ENCODE data around the gene TTN. TPM values are rescaled to one million over a fixed set of nuclear protein-coding genes. Genes with fewer than 3 reads are reported as not detected.

The TTN gene
- total and polyA plus RNA-seq, 2 donors (not counting 1 experiment from before 2014, with no cell fraction given): 1.7 to 46.4 TPM

- peaks cover 4% of the 10 kb centered on the region for H3K79me2 ChIP-seq (ENCODE audit: control insufficient read depth, insufficient read depth, low read length)
- ChIA-PET POLR2A (no interaction called here), CTCF (no interaction called here)
- H3K36me3 ChIP-seq (replicated peaks in 1 of 2; ENCODE audit: control extremely low read depth in 1 of 2, control insufficient read depth in 1 of 2, extremely low read depth in 1 of 2, insufficient read depth in 2 of 2, low read length in 1 of 2): peaks cover 13 to 63% of the 10 kb centered on the region in 2 experiments
- no peak overlapping the region for H2AFZ ChIP-seq (ENCODE audit: insufficient read depth, low read depth, low read length, poor library complexity, severe bottlenecking)
- H3K27ac ChIP-seq (ENCODE audit: low read length in 2 of 2): no peak overlapping the region
- H3K27ac Mint-ChIP-seq: no peak overlapping the region
- H3K27me3 Mint-ChIP-seq: no peaks in the 10 kb centered on the region
- intact Hi-C loops (cut with micrococcal nuclease): no loop called here
- TF ChIP-seq EZH2 (IDR thresholded peaks at IDR 0.05; ENCODE audit: borderline replicate concordance, insufficient read depth, low read depth, low read length, poor library complexity, severe bottlenecking) (no peak), CTCF (IDR thresholded peaks at IDR 0.05) (no peak)
- H3K4me1 ChIP-seq (ENCODE audit: control insufficient read depth in 2 of 2, insufficient read depth in 2 of 2, low read length in 2 of 2): no peaks in the 10 kb centered on the region
- WGBS (ENCODE audit: insufficient coverage): 97% methylated on average over 8 of the region's 12 CpGs
- no peak overlapping the region for H3K4me3 Mint-ChIP-seq
- H3K9me3 ChIP-seq (ENCODE audit: control extremely low read depth in 1 of 3, control insufficient read depth in 2 of 3, insufficient read depth in 1 of 3, low read length in 2 of 3): no peaks in the 10 kb centered on the region
- no peak for ATAC-seq (ENCODE audit: low read depth)
- no peak for DNase-seq
- H3K9me3 Mint-ChIP-seq (ENCODE audit: insufficient read depth): no peaks in the 10 kb centered on the region
- H4K20me1 ChIP-seq (ENCODE audit: control insufficient read depth, insufficient read depth, low read length, poor library complexity, severe bottlenecking): no peaks in the 10 kb centered on the region
- H3K4me3 ChIP-seq (ENCODE audit: control extremely low read depth in 1 of 5, extremely low read depth in 1 of 5, insufficient read depth in 1 of 5, low read depth in 2 of 5, low read length in 4 of 5): no peak overlapping the region
- no peaks in the 10 kb centered on the region for H3K27me3 ChIP-seq (replicated peaks in 1 of 4; ENCODE audit: control extremely low read depth in 1 of 4, control insufficient read depth in 3 of 4, insufficient read depth in 4 of 4, low read length in 3 of 4)
- H3K4me2 ChIP-seq (replicated peaks; ENCODE audit: low read depth, low read length, poor library complexity, severe bottlenecking): no peak overlapping the region
- H3K9ac ChIP-seq (ENCODE audit: low read length): no peak overlapping the region
- H3K4me1 Mint-ChIP-seq: no peaks in the 10 kb centered on the region
These were observed 265.1 kb downstream of the TTN start for GRCh38 chr2:178542161-178542560.

GRCh38 chr2:178536037-178536436 is 271.2 kb downstream of the TTN start:
- no peaks in the 10 kb centered on the region for H4K20me1 ChIP-seq (ENCODE audit: control insufficient read depth, insufficient read depth, low read length, poor library complexity, severe bottlenecking)
- H3K27ac ChIP-seq (ENCODE audit: low read length in 2 of 2): no peak overlapping the region
- H3K4me3 ChIP-seq (ENCODE audit: control extremely low read depth in 1 of 5, extremely low read depth in 1 of 5, insufficient read depth in 1 of 5, low read depth in 2 of 5, low read length in 4 of 5): no peak overlapping the region
- ChIA-PET POLR2A (no interaction called here), CTCF (no interaction called here)
- H3K79me2 ChIP-seq (ENCODE audit: control insufficient read depth, insufficient read depth, low read length): peaks cover 37% of the 10 kb centered on the region
- no peak overlapping the region for H3K4me3 Mint-ChIP-seq
- ATAC-seq (ENCODE audit: low read depth) (peak; percentile 45), DNase-seq (no peak)
- no peaks in the 10 kb centered on the region for H3K9me3 ChIP-seq (ENCODE audit: control extremely low read depth in 1 of 3, control insufficient read depth in 2 of 3, insufficient read depth in 1 of 3, low read length in 2 of 3)
- intact Hi-C loops (cut with micrococcal nuclease): no loop called here
- TF ChIP-seq EZH2 (IDR thresholded peaks at IDR 0.05; ENCODE audit: borderline replicate concordance, insufficient read depth, low read depth, low read length, poor library complexity, severe bottlenecking) (no peak), CTCF (IDR thresholded peaks at IDR 0.05) (no peak)
- H3K27ac Mint-ChIP-seq: peak overlapping the region; percentile 38
- H3K9me3 Mint-ChIP-seq (ENCODE audit: insufficient read depth): no peaks in the 10 kb centered on the region
- WGBS (ENCODE audit: insufficient coverage): 93% methylated on average over 3 of the region's 4 CpGs
- no peak overlapping the region for H3K9ac ChIP-seq (ENCODE audit: low read length)
- H3K4me1 ChIP-seq (ENCODE audit: control insufficient read depth in 2 of 2, insufficient read depth in 2 of 2, low read length in 2 of 2): peaks cover 0 to 8% of the 10 kb centered on the region in 2 donors
- no peaks in the 10 kb centered on the region for H3K27me3 ChIP-seq (replicated peaks in 1 of 4; ENCODE audit: control extremely low read depth in 1 of 4, control insufficient read depth in 3 of 4, insufficient read depth in 4 of 4, low read length in 3 of 4)
- no peaks in the 10 kb centered on the region for H3K27me3 Mint-ChIP-seq
- peaks cover 9 to 62% of the 10 kb centered on the region in 2 experiments for H3K36me3 ChIP-seq (replicated peaks in 1 of 2; ENCODE audit: control extremely low read depth in 1 of 2, control insufficient read depth in 1 of 2, extremely low read depth in 1 of 2, insufficient read depth in 2 of 2, low read length in 1 of 2)
- no peak overlapping the region for H3K4me2 ChIP-seq (replicated peaks; ENCODE audit: low read depth, low read length, poor library complexity, severe bottlenecking)
- H2AFZ ChIP-seq (ENCODE audit: insufficient read depth, low read depth, low read length, poor library complexity, severe bottlenecking): no peak overlapping the region
- peaks cover 13% of the 10 kb centered on the region for H3K4me1 Mint-ChIP-seq

All from B cell (primary cell).